Chondrocyte (in vitro differentiated cells): Measurements from ENCODE around the gene RNF125. TPM values are rescaled to one million over a fixed set of nuclear protein-coding genes. Genes with fewer than 3 reads are reported as not detected.

Experiments used
- DNase-seq: peaks from one replicate; pipeline ENCODE4 v3.0.0; 2021; ENCODE audit warnings: mixed read lengths, low spot score
- H3K27ac Mint-ChIP-seq: one replicate; pipeline ENCODE4 v1.8.0; 2021; ENCODE audit warnings: mild to moderate bottlenecking, moderate library complexity, mixed read lengths; ENCODE audit not compliant: unreplicated experiment
- H3K27me3 Mint-ChIP-seq: 2 replicates; pipeline ENCODE4 v1.8.0; 2021; ENCODE audit warnings: low read depth, mixed read lengths
- H3K36me3 Mint-ChIP-seq: 2 replicates; pipeline ENCODE4 v1.8.0; 2021; ENCODE audit warnings: low read depth, mixed read lengths
- H3K4me1 Mint-ChIP-seq: 2 replicates; pipeline ENCODE4 v1.8.0; 2021; ENCODE audit warnings: low read depth, mild to moderate bottlenecking, mixed read lengths
- H3K4me3 Mint-ChIP-seq: one replicate; pipeline ENCODE4 v1.8.0; 2021; ENCODE audit warnings: mild to moderate bottlenecking, moderate library complexity, mixed read lengths; ENCODE audit not compliant: unreplicated experiment
- H3K9me3 Mint-ChIP-seq: 2 replicates; pipeline ENCODE4 v1.8.0; 2021; ENCODE audit warnings: low read depth, mixed read lengths
- CTCF ChIP-seq: fragments of 200-600 bp; sonication (generic); IDR thresholded peaks from 2 replicates; pipeline ENCODE4 v1.5.0; 2021; ENCODE audit warnings: antibody characterized with exemption, mild to moderate bottlenecking, moderate library complexity
- long read RNA-seq: library from polyadenylated mRNA; stranded (forward); transcript quantifications from one replicate; pipeline ENCODE4 v2.0.0, GENCODE V29; 2021
- total RNA-seq: library from RNA; stranded (reverse); gene quantifications from 3 replicates; pipeline ENCODE4 v1.2.1, GENCODE V29; 2021

The RNF125 gene
- total RNA-seq = 0.51 to 0.87 TPM (median 0.60 TPM) in 3 replicates
- long read RNA-seq = 0 reads

DNA sequence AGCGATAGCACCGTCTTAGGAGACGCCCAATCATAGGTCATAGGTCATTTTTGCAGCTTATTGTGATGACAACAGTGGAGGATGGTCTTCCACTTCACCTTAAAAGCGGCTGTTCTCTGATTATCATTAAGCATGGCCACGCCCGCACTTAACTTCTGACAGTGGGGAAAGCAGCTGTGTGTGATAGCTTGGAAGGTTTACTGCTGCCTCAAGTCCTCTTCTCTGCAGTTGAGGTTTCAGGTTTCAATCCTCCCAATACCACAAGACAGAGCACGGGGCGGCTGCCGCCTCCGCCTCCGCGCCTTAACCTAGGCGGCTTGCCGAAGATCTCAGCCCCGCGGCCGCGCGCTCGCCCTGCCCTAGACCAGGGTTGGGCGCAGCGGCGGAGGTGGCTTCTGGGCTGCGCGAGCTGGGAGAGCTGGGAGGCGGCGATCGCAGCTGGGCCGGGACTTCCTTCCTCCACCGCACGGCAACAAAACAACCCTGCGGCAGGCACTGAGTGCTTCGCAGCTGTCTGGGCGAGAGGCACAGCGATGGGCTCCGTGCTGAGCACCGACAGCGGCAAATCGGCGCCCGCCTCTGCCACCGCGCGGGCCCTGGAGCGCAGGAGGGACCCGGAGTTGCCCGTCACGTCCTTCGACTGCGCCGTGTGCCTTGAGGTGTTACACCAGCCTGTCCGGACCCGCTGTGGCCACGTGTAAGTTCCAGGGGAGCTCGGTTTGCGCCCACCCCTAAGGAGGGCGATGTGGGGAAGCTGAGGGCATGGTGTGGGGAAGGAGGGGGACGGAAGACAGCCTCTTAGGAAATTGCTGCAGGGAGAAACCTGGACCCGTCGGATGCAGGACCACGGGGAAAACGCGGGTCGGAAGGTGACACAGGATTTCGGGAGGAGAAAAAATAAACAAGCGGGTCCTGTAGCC, at the start of gene RNF125:
RNF125 (plus strand) TSS at position 495 of the 920 bp plus-strand sequence; CDS start at position 534, 39 bp downstream.
- H3K27me3 Mint-ChIP-seq = peaks cover 13% of the 10 kb centered on the region
- no peak for TF ChIP-seq CTCF

DNA sequence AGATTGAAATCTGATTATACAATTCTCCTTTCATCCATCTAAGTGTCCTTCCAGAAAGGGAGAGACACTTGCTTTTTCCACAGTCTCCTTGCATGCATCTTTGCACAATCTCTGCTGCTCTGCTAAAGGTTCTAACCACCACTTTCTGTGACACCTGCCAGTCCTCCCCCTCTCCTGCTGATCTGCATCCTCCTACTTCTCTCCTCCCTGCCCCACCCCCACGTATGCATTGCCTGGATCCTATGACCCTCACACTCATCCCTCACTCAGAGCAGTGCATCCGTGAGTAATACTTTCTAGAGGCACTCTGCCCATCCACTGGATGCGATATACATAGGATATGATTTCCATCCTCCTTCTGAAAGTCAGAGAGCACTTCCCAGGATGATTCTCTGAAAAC, 48.0 kb upstream of the RNF125 start:
- no peak for DNase-seq
- H3K27me3 Mint-ChIP-seq = peaks cover 4% of the 10 kb centered on the region
- H3K4me3 Mint-ChIP-seq = no peak overlapping the region
- no peaks in the 10 kb centered on the region for H3K36me3 Mint-ChIP-seq
- no peak overlapping the region for H3K27ac Mint-ChIP-seq
- no peak for TF ChIP-seq CTCF
- peaks cover 8% of the 10 kb centered on the region for H3K9me3 Mint-ChIP-seq
- no peaks in the 10 kb centered on the region for H3K4me1 Mint-ChIP-seq

More for the DNA sequence above, at the start of gene RNF125:
- no peaks in the 10 kb centered on the region for H3K9me3 Mint-ChIP-seq
- peak within 1 kb of the TSS; percentile 94 for H3K4me3 Mint-ChIP-seq
- no peak for DNase-seq
- H3K27ac Mint-ChIP-seq = peak within 1 kb of the TSS; percentile 75
- peaks cover 13% of the 10 kb centered on the region for H3K4me1 Mint-ChIP-seq
- H3K36me3 Mint-ChIP-seq = no peaks in the 10 kb centered on the region

DNA sequence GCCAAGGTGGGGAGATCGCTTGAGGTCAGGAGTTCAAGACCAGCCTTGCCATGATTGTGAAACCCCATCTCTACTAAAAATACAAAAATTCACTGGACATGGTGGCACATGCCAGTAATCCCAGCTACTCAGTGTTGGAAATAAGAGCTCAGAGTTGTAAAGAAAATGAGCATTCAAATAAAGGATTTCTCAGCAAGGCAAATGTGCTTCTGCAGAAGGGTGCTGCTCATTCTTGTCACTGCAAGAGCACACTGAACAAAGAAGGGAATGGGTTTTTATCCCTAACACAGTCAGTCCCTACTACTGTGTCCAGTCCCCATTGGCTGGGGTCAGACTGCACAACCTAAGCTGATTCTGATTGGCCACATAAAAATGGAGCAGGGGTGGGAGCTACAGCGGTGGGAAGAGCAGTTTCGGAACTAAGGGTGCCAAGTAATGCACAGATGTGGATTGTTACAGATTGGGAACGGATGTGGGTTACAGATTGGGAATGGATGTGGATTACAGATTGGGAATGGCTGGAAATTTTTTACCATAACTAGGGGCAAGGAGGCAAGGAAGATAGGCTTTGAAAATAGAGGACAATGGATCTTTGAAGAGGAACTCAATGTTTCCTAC, 44.6 kb upstream of the RNF125 start:
- H3K9me3 Mint-ChIP-seq = peaks cover 12% of the 10 kb centered on the region

GRCh38 chr18:31976242-31976641, 42.4 kb upstream of the RNF125 start:
- no peaks in the 10 kb centered on the region for H3K4me1 Mint-ChIP-seq
- H3K9me3 Mint-ChIP-seq = peaks cover 14% of the 10 kb centered on the region
- no peak for TF ChIP-seq CTCF
- no peak for DNase-seq
- H3K27ac Mint-ChIP-seq = no peak overlapping the region
- no peak overlapping the region for H3K4me3 Mint-ChIP-seq
- H3K36me3 Mint-ChIP-seq = no peaks in the 10 kb centered on the region
- H3K27me3 Mint-ChIP-seq = peaks cover 2% of the 10 kb centered on the region

More for the DNA sequence above, 44.6 kb upstream of the RNF125 start:
- DNase-seq = no peak
- Mint-ChIP-seq H3K27ac (no peak overlapping the region), H3K4me3 (no peak overlapping the region), H3K4me1 (no peaks in the 10 kb centered on the region), H3K27me3 (peaks cover 5% of the 10 kb centered on the region), H3K36me3 (no peaks in the 10 kb centered on the region)
- TF ChIP-seq CTCF = no peak

DNA sequence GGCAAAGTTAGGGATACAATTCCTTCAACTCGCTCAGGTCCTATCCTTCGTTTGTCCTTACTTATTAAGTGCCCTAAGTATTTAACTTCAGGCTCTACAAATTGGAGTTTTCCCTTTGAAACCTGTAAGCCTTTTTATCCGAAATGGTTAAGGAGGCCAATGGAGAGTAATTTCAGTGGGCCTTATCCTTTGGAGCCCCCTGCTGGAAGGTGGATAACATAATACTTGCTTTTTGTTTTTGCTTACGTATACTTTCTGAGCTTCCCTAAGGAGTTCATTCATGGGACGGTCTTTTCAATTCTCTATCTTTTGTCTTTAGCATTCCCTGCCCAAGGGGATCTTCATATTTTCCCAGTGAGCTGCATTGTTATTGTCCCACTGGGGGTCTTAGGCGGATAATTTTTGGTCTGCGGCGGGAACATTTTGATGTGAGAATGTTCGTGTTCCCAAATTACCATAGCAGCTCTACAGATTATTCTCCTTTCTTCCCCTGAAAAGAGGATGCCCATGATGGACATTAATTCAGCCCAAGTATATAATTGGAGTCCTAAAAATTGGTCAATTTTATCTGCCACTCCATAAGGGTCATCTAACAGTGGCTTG, 41.3 kb upstream of the RNF125 start:
- no peak for DNase-seq
- peak overlapping the region; percentile 55 for H3K4me3 Mint-ChIP-seq
- no peaks in the 10 kb centered on the region for H3K4me1 Mint-ChIP-seq
- H3K9me3 Mint-ChIP-seq = peaks cover 14% of the 10 kb centered on the region
- TF ChIP-seq CTCF = peak; percentile 86
- peaks cover 2% of the 10 kb centered on the region for H3K27me3 Mint-ChIP-seq
- no peaks in the 10 kb centered on the region for H3K36me3 Mint-ChIP-seq
- no peak overlapping the region for H3K27ac Mint-ChIP-seq
